ENCODE measurements around the gene FKTN. TPM values are rescaled to one million over a fixed set of nuclear protein-coding genes. Genes with fewer than 3 reads are reported as not detected.

Gene FKTN
- total RNA-seq, 1 donor from 2014 or later, result 19.5 TPM

- H3K4me3 ChIP-seq (ENCODE audit: low read depth, low read length), result no peak overlapping the region
- DNase-seq (ENCODE audit: low read depth), result no peak
- no peak for TF ChIP-seq CTCF (conservative IDR thresholded peaks at IDR 0.05; ENCODE audit: low read depth, low read length)
Measured at GRCh38 chr9:105670315-105670714, 112.4 kb downstream of the FKTN start.

GRCh38 chr9:105670775-105671174, 112.8 kb downstream of the FKTN start:
- DNase-seq (ENCODE audit: low read depth), result no peak
- TF ChIP-seq CTCF (conservative IDR thresholded peaks at IDR 0.05; ENCODE audit: low read depth, low read length), result no peak
- H3K4me3 ChIP-seq (ENCODE audit: low read depth, low read length), result no peak overlapping the region

GRCh38 chr9:105672711-105673234, 114.8 kb downstream of the FKTN start:
- TF ChIP-seq CTCF (conservative IDR thresholded peaks at IDR 0.05; ENCODE audit: low read depth, low read length), result no peak
- no peak overlapping the region for H3K4me3 ChIP-seq (ENCODE audit: low read depth, low read length)
- DNase-seq (ENCODE audit: low read depth), result no peak

GRCh38 chr9:105673850-105674387, 116.0 kb downstream of the FKTN start:
- no peak overlapping the region for H3K4me3 ChIP-seq (ENCODE audit: low read depth, low read length)
- TF ChIP-seq CTCF (conservative IDR thresholded peaks at IDR 0.05; ENCODE audit: low read depth, low read length), result no peak
- DNase-seq (ENCODE audit: low read depth), result no peak

- DNase-seq (ENCODE audit: low read depth), result no peak
- H3K4me3 ChIP-seq (ENCODE audit: low read depth, low read length), result no peak overlapping the region
- no peak for TF ChIP-seq CTCF (conservative IDR thresholded peaks at IDR 0.05; ENCODE audit: low read depth, low read length)
Measured at GRCh38 chr9:105676351-105676923, 118.5 kb downstream of the FKTN start.

GRCh38 chr9:105678163-105678562, 120.2 kb downstream of the FKTN start:
- TF ChIP-seq CTCF (conservative IDR thresholded peaks at IDR 0.05; ENCODE audit: low read depth, low read length), result no peak
- H3K4me3 ChIP-seq (ENCODE audit: low read depth, low read length), result no peak overlapping the region
- DNase-seq (ENCODE audit: low read depth), result no peak

- DNase-seq (ENCODE audit: low read depth), result no peak
- no peak overlapping the region for H3K4me3 ChIP-seq (ENCODE audit: low read depth, low read length)
- TF ChIP-seq CTCF (conservative IDR thresholded peaks at IDR 0.05; ENCODE audit: low read depth, low read length), result no peak
Measured at GRCh38 chr9:105678781-105679180, 120.8 kb downstream of the FKTN start.
